H9 (cell line): ENCODE data around the gene IP6K3. TPM values are rescaled to one million over a fixed set of nuclear protein-coding genes. Genes with fewer than 3 reads are reported as not detected.

ENCODE experiments used
- DNase-seq: peaks from one replicate; pipeline ENCODE4 v3.0.0-alpha.2; 2017
- H2AFZ ChIP-seq: one replicate; pipeline ENCODE4 v1.6.1; 2013; ENCODE audit warnings: mild to moderate bottlenecking, low read length, control low read depth, moderate library complexity
- H2AK5ac ChIP-seq: 2 replicates; pipeline ENCODE4 v1.6.1; 2013; ENCODE audit warnings: low read length, control low read depth, mixed read lengths; ENCODE audit not compliant: insufficient read length
- H2BK120ac ChIP-seq: one replicate; pipeline ENCODE4 v1.6.1; 2013; ENCODE audit warnings: low read depth, mild to moderate bottlenecking, low read length, control low read depth, inconsistent platforms; ENCODE audit not compliant: poor library complexity, severe bottlenecking
- H2BK12ac ChIP-seq: 2 replicates; pipeline ENCODE4 v1.6.1; 2013; ENCODE audit warnings: low read length, control low read depth, mixed read lengths, low read depth; ENCODE audit not compliant: insufficient read length
- H2BK15ac ChIP-seq: 2 replicates; pipeline ENCODE4 v1.6.1; 2013; ENCODE audit warnings: low read depth, low read length, control low read depth
- H2BK20ac ChIP-seq: one replicate; pipeline ENCODE4 v1.6.1; 2013; ENCODE audit warnings: low read depth, mild to moderate bottlenecking, low read length, control low read depth, inconsistent platforms; ENCODE audit not compliant: poor library complexity, severe bottlenecking
- H2BK5ac ChIP-seq: 2 replicates; pipeline ENCODE4 v1.6.1; 2013; ENCODE audit warnings: low read length, control low read depth, mixed read lengths; ENCODE audit not compliant: insufficient read length
- H3K14ac ChIP-seq: 2 replicates; pipeline ENCODE4 v1.6.1; 2013; ENCODE audit warnings: low read length, control low read depth; ENCODE audit not compliant: insufficient read depth
- H3K18ac ChIP-seq: 2 replicates; pipeline ENCODE4 v1.6.1; 2013; ENCODE audit warnings: low read depth, mild to moderate bottlenecking, mixed read lengths, low read length, control low read depth; ENCODE audit not compliant: insufficient read length
- H3K23ac ChIP-seq: 2 replicates; pipeline ENCODE4 v1.6.1; 2013; ENCODE audit warnings: low read length, control low read depth, mixed read lengths, low read depth; ENCODE audit not compliant: insufficient read length
- H3K23me2 ChIP-seq: 2 replicates; pipeline ENCODE4 v1.6.1; 2013; ENCODE audit warnings: low read depth, mild to moderate bottlenecking, mixed read lengths, low read length, control low read depth; ENCODE audit not compliant: insufficient read length, poor library complexity, severe bottlenecking
- H3K27ac ChIP-seq: 2 replicates; pipeline ENCODE4 v1.5.1; 2013; ENCODE audit warnings: low read length, control low read depth, mixed read lengths, low read depth; ENCODE audit not compliant: insufficient read length
- H3K27me3 ChIP-seq: 2 replicates; pipeline ENCODE4 v1.6.1; 2013; ENCODE audit warnings: low read length, control low read depth, inconsistent platforms; ENCODE audit not compliant: insufficient read depth
- H3K4ac ChIP-seq: 2 replicates; pipeline ENCODE4 v1.6.1; 2013; ENCODE audit warnings: low read depth, mild to moderate bottlenecking, control low read depth, inconsistent platforms, low read length, moderate library complexity
- H3K4me1 ChIP-seq: 2 replicates; pipeline ENCODE4 v1.6.1; 2013; ENCODE audit warnings: low read length, control low read depth, inconsistent platforms; ENCODE audit not compliant: insufficient read depth
- H3K4me2 ChIP-seq: 2 replicates; pipeline ENCODE4 v1.6.1; 2013; ENCODE audit warnings: low read length, control low read depth, mixed read lengths; ENCODE audit not compliant: insufficient read length, insufficient read depth
- H3K56ac ChIP-seq: 2 replicates; pipeline ENCODE4 v1.6.1; 2013; ENCODE audit warnings: low read depth, mild to moderate bottlenecking, mixed read lengths, low read length, control low read depth; ENCODE audit not compliant: insufficient read length
- H3K79me1 ChIP-seq: 2 replicates; pipeline ENCODE4 v1.6.1; 2013; ENCODE audit warnings: low read depth, mild to moderate bottlenecking, moderate library complexity, low read length, control low read depth, inconsistent platforms; ENCODE audit not compliant: insufficient read depth, poor library complexity, severe bottlenecking
- H3K79me2 ChIP-seq: 2 replicates; pipeline ENCODE4 v1.6.1; 2013; ENCODE audit warnings: low read length, control low read depth, inconsistent platforms; ENCODE audit not compliant: insufficient read depth
- H3K9ac ChIP-seq: 2 replicates; pipeline ENCODE4 v1.6.1; 2013; ENCODE audit warnings: low read length, control low read depth, mixed read lengths; ENCODE audit not compliant: insufficient read length; ENCODE audit errors: extremely low read depth
- H3K9me3 ChIP-seq: one replicate; pipeline ENCODE4 v1.6.1; 2013; ENCODE audit warnings: low read depth, low read length, inconsistent platforms; ENCODE audit not compliant: control insufficient read depth
- H3T11ph ChIP-seq: one replicate; pipeline ENCODE4 v1.6.1; 2013; ENCODE audit warnings: mild to moderate bottlenecking, low read length, control low read depth, inconsistent platforms
- H4K20me1 ChIP-seq: one replicate; pipeline ENCODE4 v1.6.1; 2013; ENCODE audit not compliant: control insufficient read depth, insufficient read length, insufficient read depth
- H4K5ac ChIP-seq: 2 replicates; pipeline ENCODE4 v1.6.1; 2013; ENCODE audit warnings: low read depth, mild to moderate bottlenecking, mixed read lengths, low read length, control low read depth; ENCODE audit not compliant: insufficient read length
- H4K8ac ChIP-seq: replicated peaks from 2 replicates; pipeline ENCODE4 v1.6.1; 2013; ENCODE audit warnings: low read length, control low read depth, mixed read lengths, low read depth; ENCODE audit not compliant: insufficient read length
- H4K91ac ChIP-seq: 2 replicates; pipeline ENCODE4 v1.6.1; 2013; ENCODE audit warnings: low read depth, mild to moderate bottlenecking, moderate library complexity, mixed read lengths, low read length, control low read depth; ENCODE audit not compliant: insufficient read length
- H3K27ac Mint-ChIP-seq, 3 experiments: 2 replicates in 2 of 3; 3 replicates in 1 of 3; pipeline ENCODE4 v1.8.0; 2020 to 2021; ENCODE audit warnings: mixed read lengths in 3 of 3, mild to moderate bottlenecking in 1 of 3, moderate library complexity in 1 of 3
- H3K27me3 Mint-ChIP-seq: 2 replicates; pipeline ENCODE4 v1.8.0; 2021; ENCODE audit warnings: low read depth, mild to moderate bottlenecking, moderate library complexity, mixed read lengths
- H3K36me3 Mint-ChIP-seq, 3 experiments: 2 replicates in 2 of 3; 3 replicates in 1 of 3; pipeline ENCODE4 v1.8.0; 2020 to 2021; ENCODE audit warnings: low read depth in 3 of 3, mixed read lengths in 3 of 3; ENCODE audit not compliant: insufficient read depth in 1 of 3
- H3K4me1 Mint-ChIP-seq, 2 experiments: 2 replicates each; pipeline ENCODE4 v1.8.0; 2020; ENCODE audit warnings: mixed read lengths in 2 of 2
- H3K4me3 Mint-ChIP-seq, 2 experiments: 2 replicates in 1 of 2; 3 replicates in 1 of 2; pipeline ENCODE4 v1.8.0; 2020 to 2021; ENCODE audit warnings: mild to moderate bottlenecking in 2 of 2, mixed read lengths in 2 of 2, moderate library complexity in 1 of 2
- H3K9me3 Mint-ChIP-seq, 2 experiments: 2 replicates in 1 of 2; 3 replicates in 1 of 2; pipeline ENCODE4 v1.8.0; 2020; ENCODE audit warnings: mild to moderate bottlenecking in 2 of 2, mixed read lengths in 2 of 2, moderate library complexity in 1 of 2
- CTCF ChIP-seq: fragments of 200-600 bp; sonication (generic); conservative IDR thresholded peaks from 3 replicates; pipeline ENCODE4 v1.8.0; 2021; ENCODE audit warnings: antibody characterized with exemption, mild to moderate bottlenecking
- WGBS: extraction: QIAGEN DNeasy Blood & Tissue Kit; methylation state at CpG from one replicate; pipeline ENCODE4 v1.1.7; 2013; ENCODE audit warnings: missing lambda C conversion rate, low lambda C conversion rate, mixed read lengths; ENCODE audit not compliant: insufficient read length; ENCODE audit errors: extremely low coverage; 5-methylcytosine and 5-hydroxymethylcytosine counted together
- total RNA-seq: library from RNA; stranded (reverse); gene quantifications from 2 replicates; pipeline ENCODE4 v1.2.1, GENCODE V29; 2021

IP6K3 gene
- total RNA-seq, 1 experiment from 2014 or later: 0.46 TPM

DNA sequence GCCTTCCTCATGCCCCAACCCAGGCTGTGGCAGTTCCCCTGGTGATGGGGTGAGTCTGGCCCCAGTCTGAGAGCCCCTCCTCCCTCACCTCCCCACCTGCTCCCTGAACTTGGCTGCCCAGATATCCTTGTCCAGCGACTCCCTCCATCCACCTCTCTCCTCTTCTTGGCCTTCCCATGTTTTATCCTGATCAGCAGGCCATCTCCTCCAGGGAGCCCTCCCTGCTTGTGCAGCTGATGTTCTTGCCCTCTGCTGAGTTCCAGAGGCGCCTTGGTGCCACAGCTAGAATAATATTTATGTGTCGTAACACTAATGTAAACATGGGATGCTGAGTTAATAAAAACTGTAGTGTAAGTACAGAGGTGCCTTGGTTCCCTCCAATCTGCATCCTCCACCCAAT, 10.4 kb upstream of the IP6K3 start:
- no peaks in the 10 kb centered on the region for H3K36me3 Mint-ChIP-seq
- Histone ChIP-seq H3K14ac (no peak overlapping the region), H3K9me3 (no peaks in the 10 kb centered on the region), H3K9ac (no peak overlapping the region), H3K27me3 (no peaks in the 10 kb centered on the region), H3K56ac (no peak overlapping the region), H3K79me1 (no peaks in the 10 kb centered on the region), H2BK5ac (no peak overlapping the region), H4K8ac (no peak overlapping the region), H3K4me1 (peaks cover 2% of the 10 kb centered on the region; the same call in 1 of the 2 replicates), H3T11ph (no peak overlapping the region), H2BK12ac (no peak overlapping the region), H4K20me1 (no peaks in the 10 kb centered on the region), H2AFZ (no peak overlapping the region), H2BK120ac (no peak overlapping the region), H3K23ac (no peak overlapping the region), H3K4me2 (no peak overlapping the region), H4K5ac (no peak overlapping the region), H3K27ac (no peak overlapping the region), H2BK20ac (no peak overlapping the region), H3K18ac (no peak overlapping the region), H3K23me2 (no peaks in the 10 kb centered on the region), H4K91ac (no peak overlapping the region), H3K4ac (no peak overlapping the region), H3K79me2 (no peaks in the 10 kb centered on the region), H2AK5ac (no peak overlapping the region), H2BK15ac (no peak overlapping the region)
- TF ChIP-seq CTCF: no peak
- no peaks in the 10 kb centered on the region; a peak in 2 of 5 replicates for H3K9me3 Mint-ChIP-seq
- H3K27ac Mint-ChIP-seq: no peak overlapping the region; a peak in 1 of 7 replicates
- DNase-seq: no peak
- H3K4me3 Mint-ChIP-seq: no peak overlapping the region
- WGBS: no CpG with 5 or more reads among the region's 3 CpGs
- H3K27me3 Mint-ChIP-seq: no peaks in the 10 kb centered on the region; the same call in 1 of the 2 replicates
- H3K4me1 Mint-ChIP-seq: peaks cover 27 to 43% of the 10 kb centered on the region in 2 experiments
